ENCODE measurements around the gene PRRG2. TPM values are rescaled to one million over a fixed set of nuclear protein-coding genes. Genes with fewer than 3 reads are reported as not detected.

Gene PRRG2
- total RNA-seq, 2 donors from 2014 or later, result 0.88 to 1.1 TPM

DNA sequence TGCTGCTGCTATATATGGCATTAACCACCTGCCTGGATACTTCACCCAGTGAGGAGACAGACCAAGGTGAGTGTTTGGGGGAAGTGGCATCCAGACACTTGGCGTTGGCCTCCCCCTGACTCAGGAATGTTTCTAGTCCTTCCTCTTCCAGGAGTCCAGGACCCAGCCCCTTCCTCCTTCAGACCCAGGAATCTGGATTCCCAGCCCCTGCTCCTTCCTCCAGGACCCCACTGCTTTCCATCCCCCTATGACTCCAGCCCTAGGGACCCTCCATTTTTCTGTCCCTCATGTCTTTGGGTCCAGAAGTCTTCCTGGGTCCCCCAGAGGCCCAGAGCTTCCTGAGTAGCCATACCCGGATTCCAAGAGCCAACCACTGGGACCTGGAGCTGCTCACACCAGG is 2.1 kb downstream of the PRRG2 start:
- no peaks in the 10 kb centered on the region for H3K9me3 Mint-ChIP-seq
- DNase-seq, result no peak
- H3K27ac Mint-ChIP-seq, result no peak overlapping the region
- no peaks in the 10 kb centered on the region for H3K27me3 Mint-ChIP-seq (ENCODE audit: low read depth)
- peaks cover 2% of the 10 kb centered on the region in 2 donors for H3K36me3 Mint-ChIP-seq (ENCODE audit: insufficient read depth in 2 of 2)
- H3K4me1 Mint-ChIP-seq (ENCODE audit: low read depth), result peaks cover 27% of the 10 kb centered on the region
- no peak overlapping the region for H3K4me3 Mint-ChIP-seq
- no peak for ATAC-seq (replicated peaks in 1 of 2)

DNA sequence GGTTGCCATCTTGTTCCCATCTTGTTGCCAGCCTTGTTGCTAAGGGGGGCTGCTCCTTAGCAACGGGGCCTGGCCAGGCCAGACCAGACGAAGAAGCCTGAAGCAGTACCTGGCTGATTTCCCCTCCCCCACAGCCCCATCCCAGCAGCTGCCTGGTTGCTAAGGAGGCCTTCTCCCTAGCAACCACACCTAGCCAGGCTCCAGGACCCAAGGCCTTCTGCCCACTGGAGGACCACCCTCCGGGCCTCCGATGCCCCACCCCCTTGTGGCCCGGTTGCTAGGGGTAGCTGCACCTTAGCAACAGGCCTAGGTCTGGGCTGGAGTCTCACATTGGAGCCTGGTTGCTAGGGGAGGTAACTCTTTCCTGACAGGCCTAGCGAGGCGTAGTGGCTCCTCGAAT is 3.9 kb downstream of the PRRG2 start:
- DNase-seq (no peak), ATAC-seq (replicated peaks in 1 of 2) (no peak)
- no peak overlapping the region for H3K27ac Mint-ChIP-seq
- no peak overlapping the region for H3K4me3 Mint-ChIP-seq
- peaks cover 25% of the 10 kb centered on the region for H3K4me1 Mint-ChIP-seq (ENCODE audit: low read depth)
- H3K27me3 Mint-ChIP-seq (ENCODE audit: low read depth), result no peaks in the 10 kb centered on the region
- no peaks in the 10 kb centered on the region for H3K9me3 Mint-ChIP-seq
- peaks cover 2% of the 10 kb centered on the region in 2 donors for H3K36me3 Mint-ChIP-seq (ENCODE audit: insufficient read depth in 2 of 2)

DNA sequence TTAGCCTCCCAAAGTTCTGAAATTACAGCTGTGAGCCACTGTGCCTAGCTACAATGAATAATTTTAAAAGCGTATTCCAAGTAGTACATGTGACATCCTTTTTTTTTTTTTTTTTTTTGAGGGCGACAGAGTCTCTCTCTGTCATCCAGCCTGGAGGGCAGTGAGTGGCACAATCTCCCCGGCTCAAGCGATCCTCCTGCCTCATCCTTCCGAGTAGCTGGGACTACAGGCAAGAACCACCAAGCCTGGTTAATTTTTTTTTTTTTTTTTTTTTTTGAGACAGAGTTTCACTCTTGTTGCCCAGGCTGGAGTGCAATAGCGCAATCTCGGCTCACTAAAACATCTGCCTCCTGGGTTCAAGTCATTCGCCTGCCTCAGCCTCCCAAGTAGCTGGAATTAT is 6.1 kb downstream of the PRRG2 start:
- Mint-ChIP-seq H3K27ac (no peak overlapping the region), H3K9me3 (no peaks in the 10 kb centered on the region), H3K36me3 (ENCODE audit: insufficient read depth in 2 of 2) (no peaks in the 10 kb centered on the region), H3K4me3 (no peak overlapping the region), H3K4me1 (ENCODE audit: low read depth) (peaks cover 20% of the 10 kb centered on the region), H3K27me3 (ENCODE audit: low read depth) (no peaks in the 10 kb centered on the region)
- DNase-seq, result no peak
- ATAC-seq (replicated peaks in 1 of 2), result no peak

DNA sequence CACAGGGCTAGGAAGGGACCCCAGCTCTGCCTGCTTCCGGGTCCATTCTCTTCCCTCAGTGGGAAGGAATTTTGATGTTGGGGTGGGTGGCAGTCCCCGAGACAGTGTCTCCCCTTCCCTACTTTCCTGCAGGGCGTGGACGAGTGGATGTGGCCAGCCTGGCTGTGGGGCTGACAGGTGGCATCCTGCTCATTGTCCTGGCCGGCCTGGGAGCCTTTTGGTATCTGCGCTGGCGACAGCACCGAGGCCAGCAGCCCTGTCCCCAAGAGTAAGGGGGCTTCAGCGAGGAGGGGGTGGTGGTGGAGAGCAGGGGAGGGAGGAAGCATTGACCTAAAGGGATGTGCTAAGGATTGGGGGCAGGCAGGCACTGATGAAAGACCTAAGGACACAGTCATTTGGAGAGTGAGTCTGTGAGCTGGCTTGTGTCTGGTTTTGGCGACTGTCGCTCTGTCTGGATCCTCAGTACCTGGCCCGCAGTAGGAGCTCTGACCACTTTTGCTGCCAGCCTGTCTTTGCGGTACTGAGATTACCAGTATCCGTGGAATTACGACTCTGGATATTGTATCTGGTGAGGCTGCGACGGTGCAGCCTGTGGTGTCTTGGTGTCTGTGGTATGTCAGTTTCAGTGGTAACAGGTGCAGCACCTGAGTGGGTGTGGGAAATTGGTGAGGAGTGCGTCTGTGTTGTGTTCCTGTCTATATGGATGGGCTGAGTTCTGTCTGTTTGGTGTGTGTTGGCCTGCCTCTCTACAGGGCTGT is 7.4 kb downstream of the PRRG2 start:
- Mint-ChIP-seq H3K9me3 (no peaks in the 10 kb centered on the region), H3K4me3 (peak overlapping the region; percentile 27 to 50), H3K27ac (no peak overlapping the region), H3K4me1 (ENCODE audit: low read depth) (peaks cover 33% of the 10 kb centered on the region), H3K36me3 (ENCODE audit: insufficient read depth in 2 of 2) (peaks cover 0 to 2% of the 10 kb centered on the region in 2 donors), H3K27me3 (ENCODE audit: low read depth) (no peaks in the 10 kb centered on the region)
- ATAC-seq (replicated peaks in 1 of 2) (peak; percentile 13 to 17), DNase-seq (peak; percentile 46 to 61)

DNA sequence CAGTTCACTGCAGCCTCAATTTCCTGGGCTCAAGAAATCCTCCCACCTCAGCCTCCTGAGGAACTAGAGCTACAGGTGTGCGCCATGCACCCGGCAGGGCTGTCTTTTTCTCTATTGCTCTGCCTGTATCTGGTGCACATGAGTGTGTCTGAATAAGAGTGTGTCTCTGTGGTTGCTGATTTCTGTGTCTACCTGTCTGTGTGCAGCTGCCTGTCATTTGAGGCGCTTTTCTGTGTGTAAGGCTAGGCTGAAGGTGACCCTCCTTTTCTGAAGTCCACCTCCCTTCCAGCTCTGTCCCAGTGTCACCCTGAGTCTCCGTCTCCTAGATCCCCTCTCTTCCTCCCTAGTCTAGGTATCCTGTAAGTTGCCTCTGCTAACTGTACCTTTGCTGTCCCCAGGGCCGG is 8.4 kb downstream of the PRRG2 start:
- Mint-ChIP-seq H3K9me3 (no peaks in the 10 kb centered on the region), H3K36me3 (ENCODE audit: insufficient read depth in 2 of 2) (peaks cover 0 to 9% of the 10 kb centered on the region in 2 donors), H3K4me3 (peak overlapping the region; percentile 10 to 50), H3K27me3 (ENCODE audit: low read depth) (no peaks in the 10 kb centered on the region), H3K4me1 (ENCODE audit: low read depth) (peaks cover 43% of the 10 kb centered on the region), H3K27ac (no peak overlapping the region)
- no peak for ATAC-seq (replicated peaks in 1 of 2)
- peak in 1 of 2 donors; percentile 16 for DNase-seq

DNA sequence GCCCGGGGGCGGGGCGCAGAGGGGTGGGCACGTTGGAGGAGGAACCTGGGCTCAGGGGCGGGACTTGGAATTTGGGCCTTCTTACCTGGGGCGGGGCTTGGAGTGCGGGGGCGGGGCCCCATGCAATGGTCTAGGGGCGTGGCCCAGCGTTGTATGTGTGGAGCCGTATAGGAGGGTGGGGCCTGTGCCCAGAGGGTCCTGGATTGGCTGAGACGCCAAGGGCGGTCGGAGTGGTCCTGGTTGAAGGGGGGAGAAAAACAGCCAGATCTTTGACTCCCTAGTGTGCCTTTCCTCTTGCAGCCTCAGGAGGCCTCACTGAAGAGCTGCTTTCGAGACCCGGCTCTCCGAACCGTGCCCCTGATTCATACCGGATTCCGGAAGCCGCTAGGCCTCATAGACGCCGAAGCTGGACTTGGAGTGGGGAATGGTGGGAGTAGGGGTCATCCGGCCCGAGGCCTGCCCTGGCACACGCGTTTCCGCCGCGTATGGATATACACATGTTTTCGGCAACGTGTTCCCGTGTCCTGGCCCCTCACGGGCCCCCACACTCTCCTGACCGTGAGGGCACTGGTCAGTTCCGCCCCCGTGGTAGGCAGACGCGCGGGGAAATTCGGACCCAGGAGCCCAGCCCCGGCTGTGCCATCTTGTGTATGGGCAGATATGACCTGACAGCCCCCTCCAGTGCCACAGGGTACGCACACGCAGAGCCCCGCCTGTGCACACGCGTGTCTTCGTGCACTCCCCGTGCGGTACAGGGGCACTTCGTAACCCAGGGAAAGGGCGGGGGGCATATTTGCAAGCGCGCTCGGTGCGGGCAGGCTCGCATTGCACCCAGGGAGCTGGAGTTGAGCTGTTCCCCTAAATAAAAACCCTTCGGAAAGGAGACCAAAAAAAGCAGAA is 9.2 kb downstream of the PRRG2 start:
- H3K36me3 Mint-ChIP-seq (ENCODE audit: insufficient read depth in 2 of 2), result peaks cover 0 to 9% of the 10 kb centered on the region in 2 donors
- H3K4me3 Mint-ChIP-seq, result peak overlapping the region; percentile 90 to 96
- no peaks in the 10 kb centered on the region for H3K27me3 Mint-ChIP-seq (ENCODE audit: low read depth)
- H3K9me3 Mint-ChIP-seq, result no peaks in the 10 kb centered on the region
- peaks cover 44% of the 10 kb centered on the region for H3K4me1 Mint-ChIP-seq (ENCODE audit: low read depth)
- ATAC-seq (replicated peaks in 1 of 2) (peak; percentile 76 to 77), DNase-seq (peak; percentile 94 to 96)
- peak overlapping the region; percentile 70 for H3K27ac Mint-ChIP-seq

DNA sequence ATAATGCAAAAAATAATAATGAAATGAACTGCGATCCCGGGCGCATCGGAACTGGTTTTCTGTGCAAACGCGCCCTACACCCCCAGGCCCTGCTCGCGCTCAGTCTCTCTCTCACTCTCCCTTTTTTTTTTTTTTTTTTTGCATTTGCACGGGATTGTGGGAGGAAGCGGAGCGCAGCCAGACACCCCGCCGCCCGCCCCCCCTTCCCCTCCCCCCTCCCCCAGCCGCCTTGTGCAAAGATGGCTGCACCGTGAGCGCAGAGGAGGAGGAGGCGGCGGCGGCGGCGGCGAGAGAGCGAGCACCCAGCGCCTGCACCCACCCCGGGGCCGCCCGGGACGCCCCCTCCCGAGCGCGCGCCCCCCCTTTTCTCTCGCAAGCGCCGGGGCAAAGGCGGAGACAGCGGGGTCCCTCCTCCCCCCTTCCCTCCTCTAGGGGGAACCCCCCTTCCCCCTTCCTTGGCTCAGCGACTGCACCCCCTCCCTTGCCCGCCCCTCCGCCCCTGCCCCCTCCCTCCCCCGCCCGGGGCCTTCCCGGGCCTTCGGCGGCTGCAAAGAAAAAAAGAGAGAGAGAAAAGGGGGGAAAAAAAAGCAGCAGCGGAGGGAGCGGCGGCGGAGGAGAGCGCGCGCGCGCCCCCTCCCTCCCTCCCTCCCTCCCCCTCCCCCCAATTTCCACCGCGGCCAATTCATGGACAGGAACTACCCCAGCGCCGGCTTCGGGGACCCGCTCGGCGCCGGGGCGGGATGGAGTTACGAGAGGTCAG is 10.0 kb downstream of the PRRG2 start, which contains the start of gene PRR12:
Gene PRR12 (plus strand): TSS at position 212 of the 760 bp plus-strand sequence. CDS start 473 bp downstream, at position 685.
- peak within 1 kb of the TSS; percentile 90 to 96 for H3K4me3 Mint-ChIP-seq
- H3K27me3 Mint-ChIP-seq (ENCODE audit: low read depth), result no peaks in the 10 kb centered on the region
- DNase-seq, result peak; percentile 69 to 77
- peak within 1 kb of the TSS; percentile 70 for H3K27ac Mint-ChIP-seq
- peaks cover 0 to 9% of the 10 kb centered on the region in 2 donors for H3K36me3 Mint-ChIP-seq (ENCODE audit: insufficient read depth in 2 of 2)
- peak; percentile 19 to 22 for ATAC-seq (replicated peaks in 1 of 2)
- peaks cover 44% of the 10 kb centered on the region for H3K4me1 Mint-ChIP-seq (ENCODE audit: low read depth)
- no peaks in the 10 kb centered on the region for H3K9me3 Mint-ChIP-seq

DNA sequence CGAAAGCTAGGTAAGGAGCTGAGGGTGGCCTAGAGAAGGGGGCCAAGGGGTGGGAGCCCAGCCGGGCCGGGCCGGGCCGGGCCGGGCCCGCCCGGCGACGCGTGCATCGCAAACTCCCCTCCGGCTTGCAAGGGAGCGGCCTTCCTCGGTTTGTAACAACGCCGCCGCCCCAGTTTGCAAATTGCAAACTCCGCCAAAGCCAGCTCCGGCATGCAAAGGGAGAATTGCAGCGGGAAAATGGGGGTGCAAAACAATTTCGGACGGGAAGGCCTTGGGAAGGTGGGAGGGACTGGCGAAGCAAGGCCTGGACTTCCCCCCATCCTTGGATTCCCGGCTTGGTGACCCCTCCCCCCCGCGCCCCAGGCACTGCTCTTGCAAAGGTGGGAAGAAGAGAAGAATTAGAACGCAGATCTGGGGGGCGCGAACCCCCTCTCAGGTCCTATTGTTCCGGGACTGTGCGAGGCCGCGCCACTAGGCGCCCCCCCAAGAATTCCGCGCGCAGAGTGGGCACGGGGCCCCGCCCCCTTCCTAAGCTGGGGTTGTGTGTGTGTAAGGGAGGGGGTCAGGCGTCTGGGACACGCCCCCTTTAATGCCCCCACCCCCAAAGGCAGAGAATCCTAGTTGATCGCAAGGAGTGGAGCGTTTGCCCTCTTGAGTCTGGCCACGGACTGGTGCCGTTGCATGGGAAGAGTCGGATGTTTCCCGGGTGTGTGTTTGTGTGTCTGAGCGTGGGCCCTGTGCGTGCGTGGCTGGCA is 10.8 kb downstream of the PRRG2 start:
- no peaks in the 10 kb centered on the region for H3K9me3 Mint-ChIP-seq
- no peaks in the 10 kb centered on the region for H3K27me3 Mint-ChIP-seq (ENCODE audit: low read depth)
- peaks cover 0 to 9% of the 10 kb centered on the region in 2 donors for H3K36me3 Mint-ChIP-seq (ENCODE audit: insufficient read depth in 2 of 2)
- DNase-seq, result peak; percentile 54 to 69
- ATAC-seq (replicated peaks in 1 of 2), result no peak
- peak overlapping the region; percentile 90 to 96 for H3K4me3 Mint-ChIP-seq
- H3K4me1 Mint-ChIP-seq (ENCODE audit: low read depth), result peaks cover 44% of the 10 kb centered on the region
- H3K27ac Mint-ChIP-seq, result peak overlapping the region; percentile 34

DNA sequence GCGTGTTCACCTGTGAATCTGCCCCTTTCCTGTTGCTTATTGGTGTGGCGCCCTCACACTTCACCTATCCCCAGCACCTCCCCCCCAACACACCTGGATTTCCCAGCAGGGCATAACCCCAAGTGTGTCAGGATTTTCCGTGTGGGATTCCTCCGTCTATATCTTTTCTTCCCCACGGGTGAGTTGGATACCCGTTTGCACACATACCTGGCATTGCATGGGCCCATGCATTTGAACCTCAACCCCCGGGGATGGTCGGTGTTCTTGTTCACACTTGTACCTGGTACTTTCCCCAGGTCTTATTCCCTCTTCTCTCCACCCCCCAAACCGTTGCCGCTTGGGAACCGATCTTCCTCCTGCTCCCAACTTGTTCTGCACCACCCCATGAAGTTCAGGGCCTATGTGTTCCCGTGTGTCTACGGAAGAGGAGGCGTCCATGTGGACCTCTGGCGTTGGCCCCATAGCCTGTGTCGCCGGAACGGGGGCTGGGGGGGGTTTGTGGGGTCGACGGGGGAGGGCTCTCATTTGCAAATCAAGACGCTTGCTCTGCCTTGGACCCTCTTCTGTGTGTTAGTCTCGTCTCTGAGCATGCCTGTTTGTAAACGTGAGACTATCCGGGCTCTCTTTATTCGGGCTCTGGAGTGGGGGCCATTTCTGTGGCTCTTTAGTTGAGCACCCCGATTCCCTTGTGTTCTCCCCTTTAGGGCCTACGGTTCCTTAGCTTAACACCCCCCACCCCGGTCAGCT is 11.5 kb downstream of the PRRG2 start:
- peaks cover 44% of the 10 kb centered on the region for H3K4me1 Mint-ChIP-seq (ENCODE audit: low read depth)
- peak overlapping the region; percentile 90 to 96 for H3K4me3 Mint-ChIP-seq
- H3K9me3 Mint-ChIP-seq, result no peaks in the 10 kb centered on the region
- H3K36me3 Mint-ChIP-seq (ENCODE audit: insufficient read depth in 2 of 2), result peaks cover 0 to 9% of the 10 kb centered on the region in 2 donors
- no peaks in the 10 kb centered on the region for H3K27me3 Mint-ChIP-seq (ENCODE audit: low read depth)
- ATAC-seq (replicated peaks in 1 of 2) (no peak), DNase-seq (peak in 1 of 2 donors; percentile 35)
- H3K27ac Mint-ChIP-seq, result peak overlapping the region; percentile 34

DNA sequence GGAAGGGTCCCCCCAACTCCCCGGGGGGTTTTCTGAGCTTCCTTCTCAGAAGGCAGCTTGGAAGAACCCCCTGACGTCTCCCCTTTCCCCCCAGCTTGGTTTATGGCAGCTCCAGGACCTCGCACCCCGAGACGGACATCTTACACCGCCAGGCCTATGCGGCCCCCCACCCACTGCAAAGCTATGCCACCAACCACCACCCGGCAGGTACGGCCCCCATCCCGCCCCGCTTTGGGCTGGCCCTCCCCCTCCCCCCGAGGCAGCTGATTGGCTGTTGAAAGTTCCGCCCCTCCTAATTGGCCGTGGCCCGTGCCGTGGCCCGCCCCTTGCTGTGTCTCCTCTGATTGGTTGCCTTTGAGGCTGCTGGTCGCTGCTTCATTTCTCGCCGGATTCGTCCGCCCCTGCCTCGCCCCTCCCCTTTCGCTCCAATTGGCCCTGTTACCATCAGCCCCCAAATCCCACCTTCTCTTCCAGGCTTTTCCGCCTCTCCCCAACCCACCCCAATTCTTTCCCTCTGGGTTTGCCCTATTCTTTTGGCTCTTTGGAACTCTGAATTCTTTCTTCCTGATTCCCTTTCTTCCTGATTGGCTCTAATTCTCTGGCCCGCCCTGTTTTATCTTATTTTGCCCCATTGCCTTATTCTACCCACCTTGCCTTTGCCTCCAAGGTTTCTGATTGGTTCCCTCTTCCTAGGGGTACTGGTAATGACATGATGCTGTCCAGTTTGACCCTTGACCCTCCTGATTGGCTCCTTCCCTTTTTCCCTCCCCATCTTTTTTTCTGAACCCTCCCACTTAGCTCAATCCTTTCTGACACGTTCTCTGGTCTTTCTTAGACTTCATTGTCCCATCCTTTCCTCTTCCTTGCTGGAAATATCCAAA is 12.4 kb downstream of the PRRG2 start:
- H3K9me3 Mint-ChIP-seq, result no peaks in the 10 kb centered on the region
- peak overlapping the region; percentile 92 for H3K27ac Mint-ChIP-seq
- H3K36me3 Mint-ChIP-seq (ENCODE audit: insufficient read depth in 2 of 2), result peaks cover 0 to 10% of the 10 kb centered on the region in 2 donors
- ATAC-seq (replicated peaks in 1 of 2), result peak; percentile 65 to 67
- H3K4me3 Mint-ChIP-seq, result peak overlapping the region; percentile 90 to 96
- H3K4me1 Mint-ChIP-seq (ENCODE audit: low read depth), result peaks cover 44% of the 10 kb centered on the region
- H3K27me3 Mint-ChIP-seq (ENCODE audit: low read depth), result no peaks in the 10 kb centered on the region
- DNase-seq, result peak; percentile 94 to 97
